Measurements from ENCODE around the gene PLPP7.
A peak's percentile ranks its signal among the peaks of the same experiment; 100 is the strongest.
"Not testable (repeated sequence)": the region's sequence is repeated elsewhere in the genome, so short reads cannot be mapped to it uniquely, and the experiment has no call there.

The PLPP7 gene

DNA sequence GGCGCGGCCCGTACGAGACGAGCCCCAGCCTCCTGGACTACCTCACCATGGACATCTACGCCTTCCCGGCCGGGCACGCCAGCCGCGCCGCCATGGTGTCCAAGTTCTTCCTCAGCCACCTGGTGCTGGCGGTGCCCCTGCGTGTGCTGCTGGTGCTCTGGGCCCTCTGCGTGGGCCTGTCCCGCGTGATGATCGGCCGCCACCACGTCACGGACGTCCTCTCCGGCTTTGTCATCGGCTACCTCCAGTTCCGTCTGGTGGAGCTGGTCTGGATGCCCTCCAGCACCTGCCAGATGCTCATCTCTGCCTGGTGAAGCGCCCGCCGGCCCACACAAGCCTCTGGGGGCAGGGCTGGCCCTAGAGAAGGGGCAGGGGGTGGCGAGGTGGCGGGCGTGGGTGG is 18.5 kb downstream of the PLPP7 start:
- DNase-seq, result no peak

DNA sequence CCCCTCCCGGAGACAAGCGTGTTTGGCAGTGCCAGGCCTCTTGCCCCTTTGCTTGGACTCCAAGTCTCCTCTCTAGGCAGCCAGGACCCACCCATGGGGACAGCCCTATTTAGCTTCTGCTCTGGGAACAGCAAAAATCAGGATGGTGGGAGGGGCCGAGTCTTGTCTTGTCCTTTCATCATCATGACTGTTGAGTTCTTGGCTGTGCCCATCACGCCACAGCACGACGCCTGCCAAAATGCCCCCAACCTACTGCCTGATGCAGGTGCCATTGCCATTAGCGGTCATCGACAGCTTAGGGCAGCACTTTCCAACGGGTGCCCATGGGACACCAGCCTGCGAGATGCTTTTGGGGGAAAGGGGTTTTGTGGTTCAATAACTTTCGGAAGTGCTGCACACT is 18.9 kb downstream of the PLPP7 start:
- DNase-seq, result no peak

DNA sequence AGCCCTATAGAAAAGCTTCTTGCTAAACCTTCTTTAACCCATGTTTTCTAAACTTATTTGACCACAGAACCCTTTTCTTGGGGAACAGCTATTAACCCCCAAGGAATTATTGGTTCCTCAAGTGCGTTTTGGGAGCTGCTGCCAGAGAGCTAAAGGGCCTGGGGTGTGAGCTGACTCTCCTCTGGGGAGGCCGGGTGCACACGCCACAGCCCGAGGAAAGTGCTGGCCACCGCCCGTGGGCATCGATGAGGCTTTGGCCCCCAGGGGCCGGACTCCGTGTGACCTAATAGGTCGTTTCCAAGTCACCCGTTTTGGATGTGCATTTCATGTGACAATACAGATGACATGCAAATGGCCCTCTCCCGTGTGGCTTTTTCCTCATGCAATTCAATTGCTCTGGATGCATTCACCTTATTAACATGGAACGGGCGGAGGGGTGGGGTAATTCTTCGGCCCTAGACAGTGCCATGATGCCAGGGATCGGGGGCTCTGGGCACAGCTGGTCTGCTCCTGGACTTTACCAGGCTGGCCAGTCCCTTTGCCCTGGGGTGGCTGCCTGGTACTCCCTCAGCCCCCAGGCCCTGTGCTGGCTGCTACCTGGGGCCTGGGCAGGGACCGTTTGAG is 19.5 kb downstream of the PLPP7 start:
- DNase-seq, result no peak

DNA sequence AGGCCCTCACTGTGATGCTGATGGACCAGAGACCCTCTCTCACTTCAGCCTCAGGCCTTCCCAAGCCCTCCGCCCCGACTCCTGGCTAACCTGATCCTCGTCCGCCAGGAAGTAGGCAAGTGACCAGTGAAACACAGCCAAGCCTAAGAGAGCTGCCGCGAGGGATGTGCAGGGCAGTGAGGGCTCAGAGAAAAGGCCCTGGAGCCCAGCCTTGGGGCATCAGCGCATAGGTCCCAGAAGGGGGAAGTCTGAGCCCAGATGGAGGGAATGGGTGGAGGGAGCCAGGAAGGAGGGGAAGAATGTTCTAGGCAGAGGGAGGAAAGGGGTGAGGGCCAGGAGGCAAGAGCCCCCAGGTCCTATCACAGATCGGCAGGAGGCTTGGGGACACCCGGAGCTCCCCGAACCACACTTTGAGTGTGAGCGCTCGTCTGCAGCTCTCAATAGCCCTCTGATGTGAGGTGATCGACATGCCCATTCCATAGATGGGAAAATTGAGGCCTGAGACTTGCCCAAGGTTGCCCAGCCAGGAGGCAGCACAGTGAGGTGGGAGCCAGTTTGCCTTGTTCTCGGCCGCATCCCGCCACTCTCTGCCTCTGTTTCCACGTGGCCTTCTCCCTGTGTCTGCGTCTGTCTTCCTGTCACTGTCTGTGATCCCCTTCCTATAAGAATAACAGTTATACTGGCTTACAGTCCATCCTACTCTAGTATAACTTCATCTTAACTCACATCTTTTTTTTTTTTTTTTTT is 20.2 kb downstream of the PLPP7 start:
- DNase-seq, result no peak

DNA sequence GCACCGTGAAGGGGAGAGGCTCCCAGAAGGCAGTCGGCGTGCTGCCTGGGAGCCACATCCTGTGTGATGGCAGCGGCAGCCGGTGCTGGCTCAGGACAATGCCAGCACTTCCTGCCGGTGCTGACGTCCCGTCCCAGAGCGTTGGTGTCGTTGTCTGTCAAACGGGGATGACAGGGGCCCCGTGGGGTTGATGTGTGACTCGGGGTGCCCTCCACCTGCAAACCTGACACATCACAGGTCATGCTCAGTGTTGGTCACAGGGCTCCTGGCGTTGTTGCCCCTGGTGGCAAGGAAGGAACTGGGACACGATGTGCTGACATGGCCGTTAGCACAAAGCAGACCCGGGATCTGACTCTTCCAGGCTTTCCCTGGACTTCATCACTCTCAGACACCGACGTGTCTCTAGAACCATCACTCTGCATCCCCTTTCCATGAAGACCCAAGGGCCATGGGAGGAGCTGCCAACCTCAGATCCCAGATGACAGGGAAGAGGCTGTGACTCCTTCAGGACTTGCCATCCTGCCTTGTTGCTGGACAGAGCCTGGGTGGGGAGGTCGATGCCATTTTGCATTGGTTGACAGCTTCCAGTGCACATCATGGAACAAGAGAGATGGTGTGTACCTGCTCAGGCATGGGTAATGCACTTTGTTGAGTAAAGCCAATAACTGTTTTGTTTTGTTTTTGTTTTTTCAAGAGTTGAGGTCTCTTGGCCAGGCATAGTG is 21.5 kb downstream of the PLPP7 start:
- peak; percentile 42 for DNase-seq

DNA sequence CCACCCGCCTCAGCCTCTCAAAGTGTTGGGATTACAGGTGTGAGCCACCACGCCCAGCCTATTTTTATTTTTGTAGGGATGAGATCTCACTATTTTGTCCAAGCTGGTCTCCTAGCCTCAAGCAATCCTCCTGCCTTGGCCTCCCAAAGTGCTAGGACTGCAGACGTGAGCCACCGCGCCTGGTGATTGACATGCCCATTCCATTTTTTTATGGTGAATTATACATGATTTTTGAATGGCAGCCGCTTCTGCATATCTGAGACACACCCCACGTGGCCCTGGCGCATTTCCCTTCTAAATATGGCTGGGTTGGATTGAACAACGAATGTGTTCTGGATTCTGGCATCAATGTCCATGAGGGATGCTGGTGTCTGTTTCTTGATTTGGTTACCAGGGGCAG is 22.7 kb downstream of the PLPP7 start:
- no peak for DNase-seq

DNA sequence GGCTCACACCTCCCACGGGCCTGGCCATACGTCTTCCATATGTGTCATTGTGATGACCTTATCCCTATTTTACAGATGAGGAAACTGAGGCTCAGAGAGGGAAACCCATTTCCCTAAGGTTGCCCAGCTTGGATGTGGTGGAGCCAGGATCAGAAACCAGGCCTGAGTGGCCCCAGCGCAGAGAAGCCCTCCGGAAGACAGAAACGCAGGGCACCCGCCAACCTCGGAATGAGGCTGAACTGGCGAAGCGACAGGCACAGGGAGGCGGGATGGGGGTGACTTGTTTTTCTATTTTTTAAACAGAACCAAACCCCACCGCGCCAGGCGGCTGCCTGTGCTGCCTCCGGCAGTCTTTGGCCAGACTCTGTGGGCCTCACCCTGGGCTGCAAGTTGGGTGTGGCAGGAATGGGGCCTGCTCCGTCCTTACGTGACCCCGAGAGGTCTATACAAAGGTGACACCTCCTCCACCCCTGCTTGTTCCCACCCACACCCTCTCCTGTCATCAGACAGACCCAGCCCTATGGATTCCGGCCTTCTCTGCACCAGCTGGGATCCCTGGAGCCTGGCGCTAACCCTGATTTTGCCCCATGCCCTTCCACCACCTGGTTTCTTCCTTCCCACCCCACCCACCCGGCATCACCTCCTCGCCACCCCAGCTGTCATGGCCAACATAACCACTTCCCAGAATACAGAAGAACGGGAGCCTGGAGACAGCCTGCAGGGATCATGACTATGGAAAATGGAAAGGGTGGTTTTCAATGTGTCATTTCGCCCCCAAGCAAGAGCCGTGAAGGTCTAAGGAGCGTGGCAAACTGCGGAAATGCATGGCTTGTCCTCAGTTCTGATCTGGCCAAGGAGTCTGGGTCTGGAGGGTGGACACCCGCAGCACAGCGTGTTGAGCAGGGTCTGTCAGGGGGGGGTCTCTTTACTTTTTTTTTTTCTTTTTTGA is 23.6 kb downstream of the PLPP7 start:
- no peak for DNase-seq

DNA sequence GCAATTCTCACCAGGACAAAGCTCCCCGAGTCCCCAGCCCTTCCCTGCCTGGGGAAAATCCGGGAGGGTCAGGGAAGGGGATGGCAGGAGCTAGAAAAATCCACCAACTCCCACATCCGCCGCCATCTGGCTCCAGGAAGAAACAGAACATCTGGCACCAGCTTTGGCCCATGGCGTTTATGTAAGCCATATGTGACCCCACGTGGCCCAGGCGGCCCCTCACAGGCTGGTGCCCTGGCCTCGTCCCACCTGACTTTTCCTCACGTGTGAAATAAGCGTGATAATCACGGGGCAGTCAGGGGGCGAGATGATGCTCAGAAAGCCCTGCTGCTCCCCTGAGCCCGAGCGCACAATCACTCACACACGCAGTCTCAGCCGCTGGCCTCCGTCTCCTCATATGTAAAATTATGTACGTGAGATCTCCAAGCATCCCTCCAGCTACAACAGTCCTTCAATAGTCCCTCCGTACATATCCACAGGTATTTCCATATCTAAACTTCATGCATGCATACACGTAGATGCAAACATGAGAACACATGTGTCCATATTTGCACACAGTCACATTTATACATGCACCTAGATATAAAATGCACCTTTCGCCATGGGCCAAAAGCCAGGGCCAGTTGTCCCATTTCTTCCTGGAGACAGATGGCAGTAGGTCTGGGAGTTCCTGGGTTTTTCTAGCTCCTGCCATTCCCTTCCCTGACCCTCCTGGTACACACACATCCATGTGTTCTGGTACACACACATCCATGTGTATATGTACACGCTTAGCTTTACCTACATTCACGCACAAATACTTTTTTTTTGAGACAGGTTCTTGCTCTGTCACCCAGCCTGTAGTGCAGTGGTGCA is 28.9 kb downstream of the PLPP7 start:
- no peak for DNase-seq

DNA sequence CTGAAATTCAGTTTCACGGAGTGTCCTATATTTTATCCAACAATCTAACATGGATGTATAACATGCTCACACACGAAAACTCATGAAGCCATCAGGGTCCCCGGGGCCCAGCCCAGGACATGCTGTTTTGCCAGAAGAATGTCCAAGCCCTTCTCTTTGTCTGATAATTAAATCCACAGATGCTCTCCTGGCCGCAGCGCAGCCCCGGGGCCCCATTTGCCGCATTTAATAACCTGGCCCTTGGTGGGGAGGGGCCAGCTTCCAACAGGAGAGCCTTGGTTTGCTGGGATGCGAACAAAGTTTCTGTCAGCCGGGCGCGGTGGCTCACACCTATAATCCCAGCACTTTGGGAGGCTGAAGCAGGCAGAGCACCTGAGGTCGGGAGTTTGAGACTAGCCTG is 30.0 kb downstream of the PLPP7 start:
- no peak for DNase-seq

DNA sequence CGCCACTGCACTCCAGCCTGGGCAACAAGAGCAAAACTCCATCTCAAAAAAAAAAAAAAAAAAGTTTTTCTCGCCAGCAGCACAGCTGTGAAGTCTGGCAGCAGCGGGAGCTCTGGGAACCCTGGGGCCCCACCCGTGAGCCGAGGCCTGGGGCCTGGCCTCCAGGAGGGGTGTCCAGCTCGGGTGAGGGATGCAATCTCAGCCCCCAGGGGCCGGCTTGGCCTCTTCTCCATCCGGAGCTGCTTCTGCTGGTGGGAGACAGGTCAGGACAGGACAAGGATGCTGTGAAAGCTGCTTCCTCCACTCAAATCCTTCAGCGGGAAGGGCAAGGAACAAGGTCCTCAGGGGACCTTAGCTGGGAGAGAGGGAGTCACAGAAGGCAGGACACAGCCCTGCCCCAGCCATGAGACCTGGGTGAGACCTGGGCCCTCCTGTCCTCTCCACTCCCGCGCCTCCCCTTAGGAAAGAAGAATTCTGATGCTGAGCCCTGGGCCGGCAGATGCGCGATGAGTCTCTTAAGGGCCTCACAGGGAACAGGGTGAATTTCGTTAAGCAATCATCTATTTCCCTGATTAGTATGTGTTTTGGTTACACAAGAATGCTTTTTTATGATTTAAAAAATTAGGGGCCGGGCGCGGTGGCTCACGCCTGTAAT is 30.6 kb downstream of the PLPP7 start:
- DNase-seq, result no peak

DNA sequence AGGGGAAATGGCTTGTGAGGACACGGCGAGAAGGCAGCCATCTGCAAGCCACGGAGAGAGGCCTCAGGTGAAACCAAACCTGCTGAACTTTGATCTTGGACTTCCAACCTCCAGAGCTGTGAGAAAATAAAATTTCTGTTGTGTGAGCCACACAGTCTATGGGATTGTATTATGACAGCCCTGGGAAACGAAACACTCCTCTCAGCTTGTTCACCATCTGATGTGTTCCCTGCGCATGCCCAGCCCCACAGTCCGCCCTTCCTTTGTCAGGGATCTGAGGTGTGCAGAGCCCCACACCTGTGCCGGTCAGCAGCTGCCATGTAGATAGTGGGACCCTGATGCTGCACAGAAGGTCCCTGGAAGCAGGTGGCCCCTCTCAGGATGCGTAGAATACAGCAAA is 34.1 kb downstream of the PLPP7 start:
- no peak for DNase-seq

DNA sequence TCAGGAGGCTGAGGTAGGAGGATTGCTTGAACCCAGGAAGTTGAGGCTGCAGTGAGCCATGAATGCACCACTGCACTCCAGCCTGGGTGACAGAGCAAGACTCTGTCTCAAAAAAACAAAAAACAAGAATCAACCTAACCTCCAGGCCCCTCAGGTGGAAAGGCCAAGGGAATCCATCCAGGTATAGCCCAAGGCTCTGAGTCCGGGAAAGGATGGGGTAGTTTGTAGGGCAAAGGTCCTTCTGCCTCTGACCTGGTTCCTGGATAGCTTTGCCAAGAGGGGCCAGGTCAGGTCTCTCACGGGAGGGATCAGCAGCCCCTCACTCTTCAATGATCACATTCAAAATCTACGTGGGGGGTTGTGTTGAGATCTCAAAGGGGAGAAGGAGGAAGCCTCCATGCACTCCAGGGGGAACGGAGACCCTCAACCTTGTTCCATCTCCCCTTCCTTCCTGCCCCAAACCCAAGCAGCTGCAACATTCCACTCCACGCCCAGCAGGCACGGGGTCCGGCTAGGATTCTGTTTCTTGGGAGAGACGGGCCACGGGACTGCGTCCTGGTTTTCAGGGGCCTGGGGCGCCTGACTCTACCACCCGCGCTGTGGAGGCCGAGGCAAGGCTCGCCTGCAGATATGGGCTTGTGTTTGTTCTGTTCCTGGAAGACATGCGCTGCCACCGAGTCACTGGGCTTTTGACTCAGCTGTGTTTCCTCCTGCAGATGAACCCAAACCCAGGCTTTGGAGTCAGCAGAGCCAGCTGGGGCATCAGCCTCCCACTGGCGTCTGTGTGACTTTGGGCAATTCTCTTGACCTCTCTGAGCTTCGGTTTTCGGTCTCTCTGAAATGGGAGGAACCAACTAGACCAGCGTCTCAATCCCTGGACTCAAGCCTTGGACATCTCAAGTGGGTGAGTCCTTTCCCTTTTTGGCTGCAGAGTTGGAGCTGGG is 35.5 kb downstream of the PLPP7 start:
- no peak for DNase-seq

DNA sequence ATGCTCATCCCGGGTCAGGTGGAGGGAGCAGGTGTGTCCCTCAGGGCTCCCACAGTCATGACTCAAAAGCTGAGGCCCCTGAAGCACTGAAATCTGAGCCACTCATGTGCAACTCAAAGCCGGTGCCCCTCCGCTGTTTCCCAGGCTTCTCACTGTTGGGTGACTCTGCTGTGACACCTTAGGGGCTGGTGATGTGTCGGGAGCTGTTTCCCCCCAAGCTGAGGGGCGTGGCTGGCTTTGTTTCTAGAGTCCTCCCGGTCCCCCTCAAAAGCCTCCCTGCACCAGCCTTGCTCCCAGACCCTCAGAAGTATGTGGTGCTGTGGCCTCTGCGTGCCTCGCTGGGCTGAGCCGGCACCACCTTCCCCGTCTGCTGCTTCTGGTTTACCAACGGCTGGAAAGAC is 39.7 kb downstream of the PLPP7 start:
- no peak for DNase-seq

DNA sequence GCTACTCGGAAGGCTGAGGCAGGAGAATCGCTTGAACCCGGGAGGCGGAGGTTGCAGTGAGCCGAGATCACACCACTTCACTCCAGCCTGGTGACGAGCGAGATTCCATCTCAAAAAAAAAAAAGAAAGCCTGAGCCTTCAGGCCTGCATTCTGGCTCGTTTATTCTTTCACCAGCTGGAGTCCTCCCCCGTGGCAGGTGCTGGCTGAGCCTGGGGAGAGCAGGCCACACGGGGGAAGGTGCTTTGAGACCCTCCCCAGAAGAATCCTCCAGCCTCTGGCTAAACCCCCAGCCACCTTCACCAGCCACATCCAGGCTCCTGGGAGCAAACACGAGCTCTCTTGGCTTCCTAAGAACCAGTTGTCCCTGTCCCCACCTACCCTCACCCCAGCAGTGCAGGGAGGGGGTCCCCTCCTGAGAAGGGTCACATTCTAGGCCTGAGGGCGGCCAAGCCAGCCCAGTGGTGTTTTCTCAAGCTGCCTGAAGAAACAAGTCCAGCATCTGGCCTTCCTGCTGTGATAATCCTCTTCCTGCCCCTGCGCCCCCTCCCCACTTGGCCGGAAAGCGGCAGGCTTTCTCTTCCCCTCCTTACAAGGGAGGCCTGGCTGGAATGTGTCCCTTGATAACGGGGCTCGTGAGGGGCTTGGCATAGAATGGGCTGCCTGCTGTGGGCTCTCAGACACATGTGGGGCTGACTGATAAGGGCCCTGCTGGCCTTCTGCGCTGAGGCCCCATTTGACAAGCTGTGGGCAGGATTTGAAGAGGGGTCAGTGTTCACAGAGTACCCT is 41.5 kb downstream of the PLPP7 start:
- DNase-seq, result no peak

DNA sequence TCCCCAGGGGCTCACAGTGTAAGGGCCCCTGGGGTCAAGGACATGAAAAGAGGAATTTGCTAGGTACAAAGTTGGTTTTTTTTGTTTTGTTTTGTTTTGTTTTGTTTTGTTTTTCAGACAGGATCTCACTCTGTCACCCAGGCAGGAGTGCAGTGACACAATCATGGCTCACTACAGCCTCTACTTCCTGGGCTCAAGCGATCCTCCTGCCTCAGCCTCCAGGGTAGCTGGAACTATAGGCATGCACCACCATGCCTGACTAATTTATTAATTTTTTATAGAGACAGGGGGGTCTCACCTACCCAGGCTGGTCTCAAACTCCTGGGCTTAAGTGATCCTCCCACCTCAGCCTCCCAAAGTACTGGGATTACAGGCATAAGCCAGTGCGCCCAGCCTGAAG is 42.5 kb downstream of the PLPP7 start:
- not testable (repeated sequence) for DNase-seq

DNA sequence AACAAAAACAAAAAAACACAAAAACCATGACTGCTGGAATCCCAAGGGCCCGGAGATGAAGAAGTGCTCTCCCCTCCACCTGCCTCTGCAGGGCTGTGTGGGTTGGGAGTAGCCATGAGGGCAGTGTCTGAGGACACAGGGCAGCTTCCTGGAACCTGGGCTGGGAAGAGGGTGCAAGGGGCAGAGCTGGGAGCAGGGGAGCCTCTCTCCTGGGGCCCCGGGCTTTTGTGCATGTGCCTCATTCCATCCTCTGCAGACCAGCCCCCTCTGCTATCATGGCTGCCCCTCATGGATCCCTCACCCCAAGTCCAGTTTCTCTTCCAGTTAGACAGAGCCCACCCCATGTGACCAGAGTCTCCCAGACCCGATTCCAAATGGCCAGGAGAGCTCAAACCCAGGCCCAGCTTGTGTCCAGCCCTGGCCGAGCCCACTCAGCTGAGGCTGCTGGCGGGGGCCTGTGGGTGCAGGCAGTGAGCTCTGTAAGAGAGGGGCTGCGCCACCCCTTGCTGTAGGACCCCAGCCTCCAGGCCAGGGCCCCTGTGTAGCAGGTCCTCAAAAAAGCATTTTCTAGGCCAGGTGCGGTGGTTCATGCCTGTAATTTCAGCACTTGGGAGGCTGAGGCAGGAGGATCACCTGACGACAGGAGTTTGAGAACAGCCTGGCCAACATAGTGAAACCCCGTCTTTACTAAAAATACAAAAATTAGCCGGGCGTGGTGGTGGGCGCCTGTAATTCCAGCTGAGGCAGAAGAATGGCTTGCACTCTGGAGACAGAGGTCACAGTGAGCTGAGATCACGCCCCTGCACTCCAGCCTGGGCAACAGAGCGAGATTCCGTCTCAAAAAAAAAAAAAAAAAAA is 44.5 kb downstream of the PLPP7 start:
- DNase-seq, result no peak

DNA sequence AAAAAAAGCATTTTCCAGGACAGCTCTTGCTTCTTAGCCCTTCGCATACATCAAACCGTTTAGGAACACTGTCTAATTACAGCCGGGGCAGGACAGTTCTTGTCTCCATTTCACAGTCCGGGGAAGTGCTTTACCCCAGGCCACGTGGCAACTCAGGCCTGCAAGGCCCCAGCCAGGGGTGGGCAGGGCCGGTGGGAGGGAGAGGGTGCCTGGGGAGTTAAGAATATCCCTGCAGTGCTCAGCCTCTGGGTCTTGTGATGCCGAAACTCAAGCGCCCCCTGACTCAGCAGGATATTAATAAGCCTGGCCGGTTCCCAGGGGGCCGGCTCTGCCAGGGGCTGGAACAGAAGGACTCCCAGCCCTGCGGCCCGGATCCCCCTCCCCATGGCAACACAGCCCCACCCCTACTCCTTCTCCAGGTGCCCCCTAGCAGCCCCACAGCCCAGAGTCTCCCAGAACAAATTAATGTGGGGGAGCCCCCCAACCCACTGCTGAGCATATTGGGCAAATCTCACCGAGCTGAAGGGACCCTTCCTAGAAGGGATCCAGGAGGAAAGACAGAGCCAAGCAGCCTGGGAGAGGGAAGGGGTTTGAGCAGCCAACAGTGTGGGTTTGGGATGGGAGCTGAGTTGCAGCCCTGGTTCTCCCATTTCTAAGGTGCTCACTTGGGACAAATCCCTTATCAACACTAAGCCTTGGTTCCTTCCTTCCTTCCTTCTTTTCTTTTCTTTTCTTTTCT is 45.3 kb downstream of the PLPP7 start:
- no peak for DNase-seq

DNA sequence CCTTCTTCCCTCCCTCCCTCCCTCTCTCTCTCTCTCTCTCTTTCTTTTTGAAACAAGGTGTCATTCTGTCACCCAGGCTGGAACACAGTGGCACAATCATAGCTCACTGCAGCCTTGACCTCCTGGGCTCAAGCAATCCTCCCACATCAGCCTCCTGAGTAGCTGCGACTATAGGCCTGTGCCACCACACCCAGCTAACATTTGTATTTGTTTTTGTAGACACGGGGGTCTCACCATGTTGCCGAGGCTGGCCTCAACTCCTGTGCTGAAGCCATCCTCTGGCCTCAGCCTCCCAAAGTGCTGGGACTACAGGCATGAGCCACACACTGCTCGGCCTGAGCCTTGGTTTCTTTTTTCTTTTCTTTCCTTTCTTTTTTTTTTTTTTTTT is 45.8 kb downstream of the PLPP7 start:
- no peak for DNase-seq

All from stimulated activated CD4-positive, alpha-beta T cell treated with anti-CD3 and anti-CD28 coated beads, Interleukin-12 subunit alpha, Interleukin-12 subunit beta, amount 100 ng/mL, for 4 hours (primary cell).